AG04449 (cell line): ENCODE results near the gene SYCP3.
"Not testable (repeated sequence)": the region's sequence is repeated elsewhere in the genome, so short reads cannot be mapped to it uniquely, and the experiment has no call there.

Experiments used
- CTCF ChIA-PET: fragments of 350-600 bp; formaldehyde crosslinking; extraction: SDS; loops from one replicate; lab custom pipeline; 2021; ENCODE audit warnings: antibody characterized with exemption; lab: Yijun Ruan, JAX
- POLR2A ChIA-PET: fragments of 400-600, 350-600 bp; formaldehyde crosslinking; extraction: SDS; loops from one replicate; lab custom pipeline; 2020; ENCODE audit warnings: antibody characterized with exemption, inconsistent platforms; lab: Yijun Ruan, JAX
- DNase-seq: peaks from one replicate; pipeline ENCODE4 v3.0.0-alpha.2; 2010; ENCODE audit warnings: low read depth, low spot score
- H3K4me3 ChIP-seq: 2 replicates; pipeline ENCODE4 v1.5.1; 2011; ENCODE audit warnings: low read depth, mild to moderate bottlenecking, control low read depth, low read length
- TF ChIP-seq, protein P1 (sequence below): IDR thresholded peaks from one replicate; pipeline ENCODE4 v1.5.1; 2011; ENCODE audit warnings: mild to moderate bottlenecking, moderate library complexity, low read length, control low read depth, inconsistent platforms; ENCODE audit not compliant: insufficient read depth; ENCODE audit errors: missing control alignments

Gene SYCP3

GRCh38 chr12:101745481-101745880, 6.2 kb upstream of the SYCP3 start:
- CTCF ChIA-PET: interaction anchor here (1.5 to 2.4 kb wide), 3 partner anchors 11 to 28 kb away, joined by 4 to 13 read pairs (median 9); no protein-coding TSS in a partner anchor
- TF ChIP-seq, protein P1, sequence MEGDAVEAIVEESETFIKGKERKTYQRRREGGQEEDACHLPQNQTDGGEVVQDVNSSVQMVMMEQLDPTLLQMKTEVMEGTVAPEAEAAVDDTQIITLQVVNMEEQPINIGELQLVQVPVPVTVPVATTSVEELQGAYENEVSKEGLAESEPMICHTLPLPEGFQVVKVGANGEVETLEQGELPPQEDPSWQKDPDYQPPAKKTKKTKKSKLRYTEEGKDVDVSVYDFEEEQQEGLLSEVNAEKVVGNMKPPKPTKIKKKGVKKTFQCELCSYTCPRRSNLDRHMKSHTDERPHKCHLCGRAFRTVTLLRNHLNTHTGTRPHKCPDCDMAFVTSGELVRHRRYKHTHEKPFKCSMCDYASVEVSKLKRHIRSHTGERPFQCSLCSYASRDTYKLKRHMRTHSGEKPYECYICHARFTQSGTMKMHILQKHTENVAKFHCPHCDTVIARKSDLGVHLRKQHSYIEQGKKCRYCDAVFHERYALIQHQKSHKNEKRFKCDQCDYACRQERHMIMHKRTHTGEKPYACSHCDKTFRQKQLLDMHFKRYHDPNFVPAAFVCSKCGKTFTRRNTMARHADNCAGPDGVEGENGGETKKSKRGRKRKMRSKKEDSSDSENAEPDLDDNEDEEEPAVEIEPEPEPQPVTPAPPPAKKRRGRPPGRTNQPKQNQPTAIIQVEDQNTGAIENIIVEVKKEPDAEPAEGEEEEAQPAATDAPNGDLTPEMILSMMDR: no peak
- POLR2A ChIA-PET: no interaction called here
- DNase-seq: no peak
- H3K4me3 ChIP-seq: no peak overlapping the region

GRCh38 chr12:101743724-101744472, 4.6 kb upstream of the SYCP3 start:
- CTCF ChIA-PET: no interaction called here
- H3K4me3 ChIP-seq: no peak overlapping the region
- TF ChIP-seq, protein P1: no peak
- no peak for DNase-seq
- POLR2A ChIA-PET: no interaction called here

- ChIA-PET CTCF (interaction anchor here (0.8 kb wide), 1 partner anchor 24 kb away, joined by 3 read pairs; no protein-coding TSS in a partner anchor), POLR2A (no interaction called here)
- TF ChIP-seq, protein P1: no peak
- no peak overlapping the region for H3K4me3 ChIP-seq
- DNase-seq: peak; percentile 7
These were observed 4.0 kb upstream of the SYCP3 start for GRCh38 chr12:101743242-101743641.

- H3K4me3 ChIP-seq: no peak overlapping the region
- TF ChIP-seq, protein P1: no peak
- POLR2A ChIA-PET: no interaction called here
- DNase-seq: no peak
- CTCF ChIA-PET: no interaction called here
These were observed 1.7 kb upstream of the SYCP3 start for GRCh38 chr12:101740980-101741379.

GRCh38 chr12:101740566-101740965, 1.3 kb upstream of the SYCP3 start:
- DNase-seq: no peak
- H3K4me3 ChIP-seq: no peak overlapping the region
- ChIA-PET CTCF (no interaction called here), POLR2A (no interaction called here)
- TF ChIP-seq, protein P1: no peak

DNA sequence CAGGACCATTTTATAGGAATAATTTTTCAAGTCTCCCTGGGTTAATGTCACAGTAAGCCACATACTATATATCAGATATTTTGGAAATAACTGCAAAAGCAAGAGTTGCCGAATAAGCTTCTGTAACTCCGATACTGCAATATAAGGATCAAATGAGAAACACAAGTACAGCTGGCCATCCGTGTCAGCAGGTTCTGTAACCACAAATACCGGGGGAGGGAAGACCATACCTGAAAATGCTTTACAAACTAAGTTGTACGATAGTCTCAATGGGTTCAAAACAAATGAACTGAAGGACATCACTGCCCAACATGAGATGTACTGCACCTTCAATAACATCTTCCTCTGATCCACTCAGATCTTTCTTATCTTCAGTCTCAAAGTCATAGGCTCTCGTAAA, 1.8 kb downstream of the SYCP3 start:
- no peak overlapping the region for H3K4me3 ChIP-seq
- DNase-seq: no peak
- ChIA-PET POLR2A (no interaction called here), CTCF (no interaction called here)
- TF ChIP-seq, protein P1: no peak

GRCh38 chr12:101734482-101734881, 4.8 kb downstream of the SYCP3 start:
- CTCF ChIA-PET: interaction anchor here (0.6 kb wide), 1 partner anchor 156 kb away, joined by 3 read pairs; no protein-coding TSS in a partner anchor
- H3K4me3 ChIP-seq, DNase-seq, POLR2A ChIA-PET: not testable (repeated sequence)
